ENCODE results near the gene TNRC6C.

Gene TNRC6C

DNA sequence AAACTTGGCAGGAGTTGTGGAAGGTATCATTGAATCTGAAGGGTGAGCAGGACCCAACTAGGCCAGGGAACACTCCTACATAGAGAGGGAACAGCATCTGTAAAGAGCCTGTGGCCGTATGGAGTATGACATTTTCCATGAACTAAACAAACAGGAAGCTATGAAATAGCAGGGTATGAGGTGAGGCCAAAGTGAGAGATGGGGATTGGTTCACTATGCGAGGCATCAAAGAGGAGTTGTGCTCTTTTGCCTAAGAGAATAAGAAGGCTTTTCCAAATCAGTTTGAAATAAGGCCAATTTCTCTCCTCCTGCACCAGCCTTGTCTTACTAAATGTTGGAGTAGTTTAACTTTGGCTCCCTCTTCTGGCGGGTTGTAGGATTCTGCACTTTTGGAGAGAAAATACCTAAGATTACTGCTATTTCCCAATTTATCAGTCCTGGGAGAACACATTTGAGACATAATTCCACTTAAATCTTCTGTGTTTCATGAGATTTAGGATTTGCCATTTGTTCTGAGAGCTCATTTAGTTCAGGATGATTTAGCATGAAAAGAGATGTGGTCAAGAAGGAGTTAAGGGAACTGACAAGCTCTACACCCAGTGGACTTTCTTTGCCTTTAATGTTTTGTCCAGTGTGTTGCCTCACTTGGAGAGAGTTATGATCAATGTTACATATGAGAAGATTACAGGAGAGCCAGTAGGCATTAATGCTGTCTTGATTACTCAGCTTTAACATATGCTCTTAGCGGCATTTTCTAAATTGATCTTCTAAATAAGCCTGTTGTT, 55.4 kb downstream of the TNRC6C start:
- peak; percentile 56 for DNase-seq (ENCODE audit: low spot score)

- DNase-seq (ENCODE audit: low spot score) = no peak
Measured at GRCh38 chr17:78014646-78015045, 56.1 kb downstream of the TNRC6C start.

DNA sequence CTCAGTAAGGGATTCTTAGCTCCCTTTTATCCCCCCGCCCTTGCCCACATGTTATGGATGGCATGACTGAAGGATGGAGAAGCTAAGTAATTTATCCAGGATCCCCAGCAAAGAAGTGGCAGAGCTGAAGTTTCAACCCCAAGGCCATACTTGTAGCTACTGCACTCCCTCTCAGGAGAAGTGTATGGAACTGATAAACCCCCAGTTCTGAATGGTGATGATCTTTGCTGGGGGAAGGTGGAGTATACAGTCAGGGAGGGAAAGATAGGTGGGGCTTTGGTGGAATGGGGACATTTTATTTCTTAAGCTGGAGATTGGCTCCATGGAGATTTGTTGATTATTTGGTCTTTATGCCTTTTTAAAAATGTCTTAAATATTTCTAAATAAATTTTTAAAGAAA, 58.3 kb downstream of the TNRC6C start:
- DNase-seq (ENCODE audit: low spot score) = no peak

DNA sequence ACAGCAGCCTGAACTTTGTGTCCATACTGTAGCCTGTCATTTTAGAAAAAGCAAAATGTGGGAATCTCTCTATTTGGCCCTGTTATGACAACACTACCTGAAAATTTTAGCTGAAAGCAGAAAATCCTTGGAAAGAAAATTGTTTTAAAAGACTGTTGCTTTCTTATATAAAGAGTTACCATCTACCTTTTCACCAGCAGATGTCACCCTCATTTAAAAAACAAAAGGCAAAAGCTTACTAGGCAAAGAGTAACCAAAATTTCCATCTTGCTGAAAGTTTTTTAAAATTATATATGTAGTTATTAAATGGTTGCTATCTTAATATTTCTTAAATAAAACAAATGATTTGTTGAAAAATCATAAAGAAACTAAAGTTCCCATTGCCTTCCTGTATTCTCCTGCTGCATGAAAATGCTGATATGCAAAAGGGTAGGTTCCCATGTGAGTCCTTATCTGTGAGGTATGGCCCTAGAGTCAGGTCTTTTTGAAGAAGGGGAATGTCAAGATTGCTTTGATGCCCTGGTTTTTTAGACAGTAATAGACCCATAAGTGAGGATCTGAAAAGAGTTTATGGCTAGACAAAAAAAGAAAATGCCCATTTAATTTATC, 61.0 kb downstream of the TNRC6C start:
- DNase-seq (ENCODE audit: low spot score) = no peak

DNA sequence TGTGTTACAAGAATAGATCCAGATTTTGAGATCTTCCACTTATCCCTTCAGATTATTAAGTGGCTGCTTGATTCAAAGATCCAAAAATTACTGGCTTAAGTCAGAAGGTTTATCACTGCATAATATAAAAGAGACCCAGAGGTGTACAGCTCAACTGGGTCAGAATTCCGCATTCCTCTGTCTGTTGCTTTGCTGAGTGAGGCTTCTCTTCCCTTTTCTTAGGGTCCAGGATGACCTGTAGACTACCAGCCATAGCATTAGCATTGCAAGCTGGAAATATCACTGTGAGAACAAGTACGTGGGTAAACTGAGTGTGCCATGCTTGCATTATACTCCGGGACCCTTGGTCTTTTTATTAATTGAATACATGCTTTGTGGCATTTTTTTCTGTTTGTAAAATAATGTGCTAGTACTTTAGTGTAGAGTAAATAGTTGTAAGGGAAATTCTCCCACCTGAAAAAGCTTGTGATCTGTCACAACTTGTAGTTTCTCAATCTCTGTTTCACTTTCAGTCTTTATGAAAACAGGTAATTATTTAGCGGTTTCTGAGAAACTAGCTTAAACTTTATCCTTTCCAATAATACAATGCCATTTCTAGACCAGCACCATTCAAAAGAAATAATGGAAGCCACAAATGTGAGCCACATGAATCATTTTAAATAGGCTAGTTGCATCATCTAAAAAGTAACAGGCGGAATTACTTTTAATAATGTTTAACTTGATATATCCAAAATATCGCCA, 61.6 kb downstream of the TNRC6C start:
- no peak for DNase-seq (ENCODE audit: low spot score)

DNA sequence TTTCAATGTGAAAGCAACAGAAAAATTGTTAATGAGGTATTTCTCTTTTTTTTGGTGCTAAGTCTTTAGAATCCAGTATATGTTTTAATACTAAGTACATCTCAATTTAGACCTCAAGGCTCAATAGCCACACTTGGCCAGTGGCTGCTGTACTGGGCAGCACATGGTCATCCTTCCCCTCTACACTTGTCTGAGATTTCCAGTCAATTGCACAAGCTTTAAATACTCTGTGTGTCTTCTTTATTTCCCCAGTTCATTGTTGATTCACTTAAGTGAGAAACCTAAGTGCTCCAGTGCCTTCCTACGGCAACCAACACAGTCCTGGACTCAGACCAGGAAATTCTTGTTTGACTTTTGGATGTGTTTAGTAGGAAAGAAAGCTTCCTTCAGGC, 62.2 kb downstream of the TNRC6C start:
- no peak for DNase-seq (ENCODE audit: low spot score)

DNA sequence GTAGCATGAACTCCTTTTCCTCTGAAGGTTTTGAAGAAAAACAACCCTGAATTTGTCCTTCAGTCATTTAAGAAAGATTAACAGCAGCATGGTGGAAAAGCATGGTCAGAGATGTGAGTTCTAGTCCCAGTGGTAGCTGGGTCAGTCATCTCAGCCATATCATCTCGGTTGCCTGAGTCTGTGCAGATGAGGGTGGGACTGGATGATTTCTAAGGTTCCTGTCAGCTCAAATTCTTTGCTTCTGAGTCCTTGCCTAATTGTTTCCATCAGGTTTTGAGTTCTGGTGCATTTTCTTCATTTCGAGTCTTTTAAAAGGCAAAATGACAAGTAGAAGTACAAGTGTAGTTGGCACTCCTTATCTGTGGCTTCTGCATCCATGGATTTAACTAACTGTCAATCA, 63.9 kb downstream of the TNRC6C start:
- peak; percentile 46 for DNase-seq (ENCODE audit: low spot score)

DNA sequence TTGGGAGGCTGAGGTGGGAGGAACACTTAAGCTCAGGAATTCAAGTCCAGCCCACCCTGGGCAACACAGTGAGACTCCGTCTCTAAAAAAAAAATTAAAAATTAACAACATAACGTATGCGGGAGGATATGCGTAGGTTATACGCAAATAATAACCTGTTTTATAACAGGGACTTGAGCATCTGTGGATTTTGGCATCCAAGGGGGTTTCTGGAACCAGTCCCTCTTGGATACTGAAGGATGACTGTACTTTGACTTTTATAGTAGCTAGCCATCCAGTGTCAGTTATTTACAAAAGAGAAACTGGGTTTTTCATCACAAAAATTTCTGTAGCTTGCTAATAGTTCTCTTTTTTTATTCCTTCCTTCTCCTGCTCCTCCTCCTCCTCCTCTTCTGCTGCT, 64.5 kb downstream of the TNRC6C start:
- DNase-seq (ENCODE audit: low spot score) = no peak

- DNase-seq (ENCODE audit: low spot score) = no peak
Measured at GRCh38 chr17:78026381-78026780, 67.9 kb downstream of the TNRC6C start.

GRCh38 chr17:78027121-78027520, 68.6 kb downstream of the TNRC6C start:
- DNase-seq (ENCODE audit: low spot score) = no peak

GRCh38 chr17:78029697-78030096, 71.2 kb downstream of the TNRC6C start:
- DNase-seq (ENCODE audit: low spot score) = no peak

DNA sequence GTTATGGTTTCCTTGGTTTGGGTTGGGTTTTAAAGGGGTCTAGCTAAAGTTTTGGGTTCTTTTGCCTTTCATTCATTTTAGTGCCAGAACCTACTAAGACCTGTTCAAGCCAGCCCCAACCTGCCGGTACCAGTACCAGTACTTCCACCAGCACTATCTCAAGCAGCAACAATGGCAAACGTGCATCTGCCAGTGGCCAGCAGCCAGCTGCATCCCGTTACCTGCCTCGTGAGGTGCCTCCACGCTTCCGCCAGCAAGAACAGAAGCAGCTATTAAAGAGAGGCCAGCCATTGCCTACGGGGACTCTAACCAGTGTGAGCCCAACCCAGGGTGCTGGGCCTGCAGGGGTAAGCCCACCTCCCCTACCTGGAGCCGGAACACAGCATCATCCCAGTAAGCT, 72.9 kb downstream of the TNRC6C start:
- DNase-seq (ENCODE audit: low spot score) = no peak

DNA sequence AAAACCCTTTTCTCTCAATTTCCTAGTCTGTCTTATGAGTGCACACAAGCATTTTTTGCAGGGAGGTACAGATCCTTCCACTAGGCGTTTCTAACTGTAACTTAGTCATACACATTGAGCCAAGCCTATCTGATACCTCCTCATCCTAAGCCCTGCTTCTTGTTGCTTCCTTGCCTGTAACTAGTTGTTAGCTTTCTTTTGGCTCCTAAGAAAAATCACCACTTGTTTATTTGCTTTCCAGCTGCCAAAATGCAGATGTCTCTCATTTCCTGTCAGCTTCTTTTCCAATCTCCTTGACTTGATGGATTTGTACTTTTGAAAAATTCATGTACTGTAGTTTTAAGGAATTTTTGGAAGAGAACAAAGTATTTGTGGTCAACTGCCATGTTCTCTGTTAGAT, 73.7 kb downstream of the TNRC6C start:
- peak; percentile 51 for DNase-seq (ENCODE audit: low spot score)

DNA sequence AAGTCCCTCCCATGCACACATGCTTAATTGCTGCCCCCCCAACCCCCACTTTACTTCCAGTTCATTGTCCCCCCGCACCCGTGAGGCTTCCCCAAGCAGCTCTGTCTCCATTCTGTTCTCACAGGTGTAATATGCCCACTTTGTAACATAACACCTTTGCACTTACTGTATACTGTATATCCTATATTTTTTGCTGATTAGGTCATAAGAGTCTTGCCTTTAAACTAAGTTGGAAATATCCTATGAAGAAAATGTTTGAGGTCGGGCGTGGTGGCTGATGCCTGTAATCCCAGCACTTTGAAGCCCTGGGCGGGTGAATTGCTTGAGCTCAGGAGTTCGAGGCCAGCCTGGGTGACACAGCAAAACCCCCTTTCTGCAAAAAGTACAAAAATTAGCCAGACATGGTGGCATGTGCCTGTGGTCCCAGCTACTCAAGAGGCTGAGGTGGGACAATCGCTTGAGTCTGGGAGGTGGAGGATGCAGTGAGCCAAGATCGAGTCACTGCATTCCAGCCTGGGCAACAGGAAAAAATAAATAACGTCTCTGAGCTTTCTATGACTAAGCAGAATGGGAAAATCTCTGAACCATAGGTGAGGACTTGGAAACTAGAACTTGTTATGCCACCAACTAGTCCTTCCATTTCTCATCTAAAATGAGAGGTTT, 76.1 kb downstream of the TNRC6C start:
- no peak for DNase-seq (ENCODE audit: low spot score)

GRCh38 chr17:78037280-78037679, 78.8 kb downstream of the TNRC6C start:
- DNase-seq (ENCODE audit: low spot score) = no peak

GRCh38 chr17:78038748-78039288, 80.3 kb downstream of the TNRC6C start:
- DNase-seq (ENCODE audit: low spot score) = no peak

DNA sequence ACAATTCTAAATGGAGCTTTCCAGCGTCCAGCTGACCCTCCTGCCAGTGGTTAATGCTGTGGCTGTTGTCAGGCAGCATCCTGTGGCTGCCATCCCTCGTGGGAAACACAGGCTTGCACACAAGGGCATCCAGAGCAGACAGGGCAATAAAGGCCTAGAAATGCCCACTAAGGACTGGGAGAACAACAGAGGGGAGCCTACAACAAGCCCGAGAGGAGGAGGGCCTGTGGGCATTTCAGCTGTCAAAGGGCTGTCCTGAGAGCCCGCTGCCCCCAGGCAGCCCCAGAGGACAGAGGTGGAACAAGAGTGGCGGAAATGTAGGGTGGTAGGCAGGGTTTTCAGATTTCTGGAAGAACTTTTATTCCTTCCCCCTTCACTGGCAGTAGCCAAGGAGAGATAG, 81.1 kb downstream of the TNRC6C start:
- no peak for DNase-seq (ENCODE audit: low spot score)

DNA sequence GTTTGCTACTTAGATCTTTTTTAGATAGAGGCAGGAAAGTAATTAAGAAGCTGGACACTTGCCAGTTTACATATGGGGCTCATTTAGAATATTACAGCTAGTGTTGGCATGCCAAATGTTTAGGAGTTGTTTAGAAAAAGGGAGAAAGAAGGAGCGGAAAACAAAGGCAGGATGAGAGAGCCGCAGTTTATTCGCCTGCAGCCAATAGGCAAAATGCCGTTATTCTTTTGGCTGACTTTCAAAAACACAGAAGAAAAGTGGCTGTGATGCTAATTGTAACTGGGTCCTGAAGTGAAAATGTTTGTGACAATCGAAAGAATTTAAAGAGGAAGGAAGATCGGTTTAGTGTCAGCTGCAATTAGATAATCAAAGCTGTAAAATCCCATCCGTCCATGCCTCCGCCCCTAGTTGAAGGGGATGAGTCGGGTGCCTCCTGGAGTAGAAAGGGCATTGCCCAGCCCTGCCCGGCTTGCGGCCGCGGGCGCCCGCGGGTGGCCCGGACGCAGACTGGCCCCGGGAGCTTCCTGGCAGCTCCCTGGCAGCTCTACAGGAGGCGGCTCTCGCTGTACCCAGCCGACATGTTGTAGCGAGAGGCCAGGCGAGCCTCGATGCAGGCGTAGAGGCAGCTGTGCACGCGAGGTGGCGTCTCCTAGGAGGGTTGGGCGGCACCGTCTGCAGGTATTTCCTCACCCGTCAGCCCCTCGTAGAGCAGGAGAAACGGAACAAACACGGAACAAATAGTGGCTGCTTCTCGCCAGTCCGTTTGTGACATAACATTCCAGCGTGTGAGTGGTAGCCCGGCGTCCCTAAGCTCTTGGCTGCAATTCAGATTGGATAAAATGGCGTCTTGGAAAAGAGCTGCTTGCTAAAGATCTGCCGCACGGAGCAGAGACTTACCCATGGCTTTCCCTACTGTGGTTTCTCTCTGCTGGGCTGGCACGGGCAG, 82.2 kb downstream of the TNRC6C start:
- DNase-seq (ENCODE audit: low spot score) = peak; percentile 75

- DNase-seq (ENCODE audit: low spot score) = peak; percentile 27
Measured at GRCh38 chr17:78041386-78042179, 83.1 kb downstream of the TNRC6C start.

DNA sequence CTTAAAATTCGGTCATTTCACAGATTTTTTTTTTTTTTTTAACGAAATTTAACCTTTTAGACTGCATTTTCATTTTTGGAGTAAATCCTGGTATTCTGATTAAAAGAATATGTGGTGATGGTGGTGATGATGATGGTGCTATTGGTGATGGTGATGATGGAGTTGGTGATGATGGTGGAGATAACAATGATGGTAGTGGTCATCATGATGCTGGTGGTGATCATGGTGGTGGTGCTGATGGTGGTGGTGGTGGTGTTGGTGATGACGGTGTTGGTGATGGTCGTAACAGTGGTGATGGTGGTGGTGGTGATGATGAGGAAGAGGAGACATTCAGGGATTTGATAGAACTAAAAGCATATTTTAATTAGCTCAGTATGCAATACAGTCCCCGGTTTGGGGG, 84.0 kb downstream of the TNRC6C start:
- no peak for DNase-seq (ENCODE audit: low spot score)
